Aorta (tissue), 5 donors: Measurements from ENCODE around the gene STS. TPM values are rescaled to one million over a fixed set of nuclear protein-coding genes. Genes with fewer than 3 reads are reported as not detected.

Experiments used
- ATAC-seq: fragments of 200-7000 bp; cut with Tn5 transposase; one replicate; pipeline ENCODE4 v1.9.1; 2022; ENCODE audit warnings: moderate library complexity; ENCODE audit not compliant: low FRiP score
- DNase-seq, 2 donors: peaks; one replicate each; pipeline ENCODE4 v3.0.0-alpha.2; 2020
- H3K27ac ChIP-seq, 2 donors: one replicate each; pipeline ENCODE4 v1.5.1; 2013; ENCODE audit warnings: low read length in 2 of 2, mild to moderate bottlenecking in 2 of 2, moderate library complexity in 2 of 2, control low read depth in 1 of 2, inconsistent platforms in 1 of 2, low read depth in 1 of 2
- H3K27me3 ChIP-seq, 2 donors: one replicate each; pipeline ENCODE4 v1.6.1; 2013; ENCODE audit warnings: control low read depth in 1 of 2, low read length in 1 of 2, mild to moderate bottlenecking in 1 of 2, moderate library complexity in 1 of 2; ENCODE audit not compliant: insufficient read depth in 2 of 2, control insufficient read depth in 1 of 2
- H3K36me3 ChIP-seq, 2 donors: one replicate each; pipeline ENCODE4 v1.6.1; 2013; ENCODE audit warnings: control low read depth in 1 of 2, low read length in 1 of 2, mild to moderate bottlenecking in 1 of 2; ENCODE audit not compliant: insufficient read depth in 2 of 2, control insufficient read depth in 1 of 2
- H3K4me1 ChIP-seq, 2 donors: one replicate each; pipeline ENCODE4 v1.6.1; 2013; ENCODE audit warnings: low read length in 2 of 2, control low read depth in 1 of 2, mild to moderate bottlenecking in 1 of 2, moderate library complexity in 1 of 2; ENCODE audit not compliant: insufficient read depth in 2 of 2, control insufficient read depth in 1 of 2
- H3K4me3 ChIP-seq, 2 donors: one replicate each; pipeline ENCODE4 v1.5.1; 2013; ENCODE audit warnings: low read length in 2 of 2, control low read depth in 1 of 2, mild to moderate bottlenecking in 1 of 2
- H3K9me3 ChIP-seq: one replicate; pipeline ENCODE4 v1.6.1; 2013; ENCODE audit warnings: mild to moderate bottlenecking, low read length; ENCODE audit not compliant: control insufficient read depth
- whole genome bisulfite sequencing, 2 donors: extraction: QIAGEN DNeasy Blood & Tissue Kit; methylation state at CpG; one replicate each; pipeline ENCODE4 v1.1.7; 2013; 5-methylcytosine and 5-hydroxymethylcytosine counted together
- intact Hi-C, 2 donors: fragments of 100-400 bp; cut with DNase I; formaldehyde crosslinking; loops; one replicate each; pipeline versions ENCODE4 v1.14.2 to v1.15.0; 2022
- polyA plus RNA-seq, 2 donors: library from polyadenylated mRNA; stranded (reverse); fragments of 200-250 nt; gene quantifications; one replicate each; pipeline ENCODE4 v1.2.3, GENCODE V29; 2013
- total RNA-seq, 2 donors: library from RNA; stranded (reverse); fragmentation: NEBNext Ultra II Directional; extraction: Animal tissue kit (Norgen Biotek cat#: 25700); gene quantifications; one replicate each; pipeline ENCODE4 v1.2.1, GENCODE V29; 2021
- donor health status: healthy with polysubstance abuse.
- donor health status: Bipolar disorder and iron deficiency.
- donor health status: DM: no; HTN: no; CAD: no.
- donor health status: DM: no; HTN: no; CAD: no.
- donor health status: DM: yes; HTN: yes; CAD: no.

The STS gene
- total and polyA plus RNA-seq, 4 donors = 4.1 to 12.5 (median 11.9) TPM

- peak; percentile 54 to 71 for DNase-seq
- no peak for ATAC-seq
- intact Hi-C loops = no loop called here
- Histone ChIP-seq H3K9me3 (no peaks in the 10 kb centered on the region), H3K27me3 (no peaks in the 10 kb centered on the region), H3K27ac (no peak overlapping the region), H3K4me1 (peaks cover 0 to 1% of the 10 kb centered on the region in 2 donors), H3K36me3 (no peaks in the 10 kb centered on the region), H3K4me3 (no peak overlapping the region)
- WGBS, 2 donors = 81 to 88% methylated on average over 3 of the region's 3 CpGs
Observed at GRCh38 chrX:7132335-7133049, 15.0 kb upstream of the STS start.

GRCh38 chrX:7133050-7133440 is 14.5 kb upstream of the STS start:
- no peak overlapping the region for H3K4me3 ChIP-seq
- DNase-seq (no peak), ATAC-seq (peak; percentile 40)
- peaks cover 0 to 1% of the 10 kb centered on the region in 2 donors for H3K4me1 ChIP-seq
- intact Hi-C loops = no loop called here
- no peaks in the 10 kb centered on the region for H3K9me3 ChIP-seq
- no peak overlapping the region for H3K27ac ChIP-seq
- WGBS, 2 donors = 58 to 68% methylated on average over 8 of the region's 8 CpGs
- no peaks in the 10 kb centered on the region for H3K27me3 ChIP-seq
- H3K36me3 ChIP-seq = no peaks in the 10 kb centered on the region

DNA sequence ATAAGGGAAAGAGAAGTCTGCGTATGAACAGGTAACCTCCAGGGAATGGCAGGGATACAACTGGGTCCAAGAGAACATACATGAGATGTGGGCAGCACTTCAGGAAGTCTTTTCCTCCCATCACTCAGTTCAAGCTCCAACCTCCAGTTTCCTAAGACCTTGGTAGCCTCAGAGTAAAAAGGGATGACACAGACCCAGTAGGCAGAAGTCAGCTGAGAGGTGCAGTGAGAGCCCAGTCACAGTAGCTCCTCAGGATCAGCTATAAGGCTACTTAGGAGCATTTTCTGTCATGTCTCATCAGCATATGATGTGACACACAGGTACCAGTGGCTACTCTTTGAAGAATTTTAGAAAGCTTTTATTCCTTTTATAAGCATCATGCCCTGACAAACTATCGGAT is 12.5 kb upstream of the STS start:
- no peak overlapping the region for H3K27ac ChIP-seq
- no peak for ATAC-seq
- intact Hi-C loops = no loop called here
- 94 to 96% methylated on average over 2 of the region's 2 CpGs for WGBS, 2 donors
- no peaks in the 10 kb centered on the region for H3K36me3 ChIP-seq
- no peaks in the 10 kb centered on the region for H3K27me3 ChIP-seq
- no peak for DNase-seq
- no peaks in the 10 kb centered on the region for H3K9me3 ChIP-seq
- H3K4me3 ChIP-seq = no peak overlapping the region
- no peaks in the 10 kb centered on the region for H3K4me1 ChIP-seq

- Histone ChIP-seq H3K4me1 (no peaks in the 10 kb centered on the region), H3K4me3 (no peak overlapping the region), H3K9me3 (no peaks in the 10 kb centered on the region), H3K36me3 (no peaks in the 10 kb centered on the region), H3K27me3 (no peaks in the 10 kb centered on the region), H3K27ac (no peak overlapping the region)
- WGBS, 2 donors = 63 to 79% methylated on average over 9 of the region's 9 CpGs
- DNase-seq (no peak), ATAC-seq (no peak)
- intact Hi-C loops = no loop called here
Observed at GRCh38 chrX:7139202-7140081, 8.1 kb upstream of the STS start.

DNA sequence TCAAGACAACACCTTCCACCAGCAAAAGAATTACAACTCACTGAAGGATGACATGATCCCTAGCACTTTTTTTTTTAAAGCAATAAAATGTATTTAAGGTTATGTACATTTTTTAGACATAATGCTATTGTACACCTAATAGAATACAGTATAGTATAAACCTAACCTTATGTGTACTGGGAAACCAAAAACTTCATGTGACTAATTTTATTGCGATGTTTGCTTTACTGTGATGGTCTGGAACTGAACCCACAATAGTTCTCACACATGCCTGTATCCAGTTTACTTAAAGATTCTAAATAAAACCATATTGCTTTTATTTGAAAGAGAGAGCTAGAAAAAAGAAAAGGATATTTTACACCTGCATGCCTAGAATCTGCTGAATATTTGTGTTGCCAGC is 4.4 kb upstream of the STS start:
- Histone ChIP-seq H3K4me1 (no peaks in the 10 kb centered on the region), H3K27me3 (no peaks in the 10 kb centered on the region), H3K4me3 (no peak overlapping the region), H3K9me3 (no peaks in the 10 kb centered on the region), H3K27ac (no peak overlapping the region), H3K36me3 (no peaks in the 10 kb centered on the region)
- intact Hi-C loops = no loop called here
- DNase-seq (no peak), ATAC-seq (no peak)
- WGBS, 2 donors = 94 to 100% methylated on average over 1 of the region's 1 CpG

- Histone ChIP-seq H3K27me3 (no peaks in the 10 kb centered on the region), H3K36me3 (no peaks in the 10 kb centered on the region), H3K27ac (no peak overlapping the region), H3K9me3 (no peaks in the 10 kb centered on the region), H3K4me1 (no peaks in the 10 kb centered on the region), H3K4me3 (no peak overlapping the region)
- WGBS, 2 donors = 81 to 82% methylated on average over 8 of the region's 8 CpGs
- no peak for ATAC-seq
- intact Hi-C loops = no loop called here
- no peak for DNase-seq
Observed at GRCh38 chrX:7143941-7144525, 3.5 kb upstream of the STS start.

DNA sequence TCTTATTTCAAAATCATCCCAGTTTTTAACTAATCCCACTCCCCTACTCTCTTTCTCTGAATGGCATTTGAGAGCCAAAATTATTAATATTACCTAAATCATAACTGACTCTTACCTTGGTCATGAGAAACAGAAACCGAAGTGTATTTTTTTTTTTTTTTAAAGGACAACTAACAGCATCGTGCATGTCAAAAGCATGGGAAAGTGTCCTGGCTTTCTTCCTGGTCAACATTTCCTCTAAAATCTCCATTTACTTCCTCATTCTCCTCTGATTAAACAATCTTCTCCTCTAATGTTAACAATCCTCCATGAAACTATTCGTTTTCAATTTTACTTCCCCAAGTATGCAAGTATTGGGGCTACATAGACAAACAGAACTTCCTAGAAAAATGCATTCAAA is 2.1 kb upstream of the STS start:
- Histone ChIP-seq H3K4me3 (no peak overlapping the region), H3K27ac (no peak overlapping the region), H3K4me1 (no peaks in the 10 kb centered on the region), H3K36me3 (no peaks in the 10 kb centered on the region), H3K9me3 (no peaks in the 10 kb centered on the region), H3K27me3 (no peaks in the 10 kb centered on the region)
- DNase-seq = no peak
- intact Hi-C loops = no loop called here
- WGBS, 2 donors = 26 to 29% methylated on average over 3 of the region's 3 CpGs
- no peak for ATAC-seq

DNA sequence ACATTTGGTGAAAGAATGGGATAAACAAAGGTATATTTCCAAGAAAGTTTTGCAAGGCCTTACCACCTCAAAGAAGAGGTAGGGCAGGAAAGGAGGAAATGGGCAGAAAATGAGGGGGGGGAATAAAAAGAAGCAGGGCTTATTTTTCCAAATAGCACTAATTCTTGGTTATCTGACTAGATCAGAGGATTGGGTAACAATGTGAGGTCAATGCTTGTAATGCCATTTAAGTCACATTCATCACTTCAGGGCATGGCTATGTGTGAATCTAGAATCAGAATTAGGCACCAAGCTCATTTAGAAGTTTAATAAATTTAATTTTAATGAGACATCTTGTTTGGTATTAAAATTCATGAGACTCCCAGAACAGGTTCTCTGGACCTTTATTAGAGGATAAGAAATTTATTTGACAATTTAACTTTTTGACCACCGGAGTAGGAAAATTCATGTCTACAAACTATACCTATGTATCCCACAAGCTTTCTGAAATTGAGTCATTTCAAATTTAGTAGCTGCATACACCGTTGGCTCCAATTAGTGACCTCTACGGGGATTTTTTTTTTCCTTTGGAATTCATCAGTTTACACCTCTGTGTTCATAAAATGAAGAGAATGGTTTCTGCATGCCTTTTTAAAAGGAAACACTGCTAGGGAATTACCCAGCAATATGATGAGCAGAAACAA is 1.4 kb upstream of the STS start:
- H3K27ac ChIP-seq = no peak overlapping the region
- intact Hi-C loops = no loop called here

More for the DNA sequence above, 1.4 kb upstream of the STS start:
- Histone ChIP-seq H3K36me3 (no peaks in the 10 kb centered on the region), H3K4me3 (no peak overlapping the region), H3K4me1 (no peaks in the 10 kb centered on the region), H3K27me3 (no peaks in the 10 kb centered on the region), H3K9me3 (no peaks in the 10 kb centered on the region)
- ATAC-seq (no peak), DNase-seq (no peak)
- 82 to 85% methylated on average over 3 of the region's 3 CpGs for WGBS, 2 donors
